GM12878 (cell line): Measurements from ENCODE around the gene ACTN2. TPM values are rescaled to one million over a fixed set of nuclear protein-coding genes. Genes with fewer than 3 reads are reported as not detected.

Experiments
- BMI1 ChIP-seq: fragments of 450-650 bp; IDR thresholded peaks from 2 replicates; pipeline ENCODE4 v1.6.1; 2016; ENCODE audit warnings: mild to moderate bottlenecking, moderate library complexity, borderline replicate concordance
- E4F1 ChIP-seq: fragments of 450-650 bp; IDR thresholded peaks from 2 replicates; pipeline ENCODE4 v1.6.1; 2018; ENCODE audit warnings: borderline replicate concordance, mild to moderate bottlenecking; ENCODE audit not compliant: partially characterized antibody
- ELK1 ChIP-seq: IDR thresholded peaks from 2 replicates; pipeline ENCODE4 v1.6.1; 2012; ENCODE audit warnings: low read depth, low read length, improper control_type of control experiment
- MLLT1 ChIP-seq: fragments of 450-650 bp; IDR thresholded peaks from 2 replicates; pipeline ENCODE4 v1.6.1; 2016; ENCODE audit warnings: mild to moderate bottlenecking
- SKIL ChIP-seq: fragments of 450-650 bp; IDR thresholded peaks from 2 replicates; pipeline ENCODE4 v1.6.1; 2017; ENCODE audit warnings: mild to moderate bottlenecking, low read depth, inconsistent platforms; ENCODE audit not compliant: poor library complexity, severe bottlenecking
- SMAD1 ChIP-seq: fragments of 450-650 bp; IDR thresholded peaks from 2 replicates; pipeline ENCODE4 v1.6.1; 2018; ENCODE audit warnings: mild to moderate bottlenecking, low read depth; ENCODE audit not compliant: partially characterized antibody
- SREBF1 ChIP-seq: IDR thresholded peaks from 2 replicates; pipeline ENCODE4 v1.6.1; 2012; ENCODE audit warnings: mild to moderate bottlenecking, low read length
- ZBTB11 ChIP-seq: fragments of 450-650 bp; formaldehyde crosslinking; IDR thresholded peaks from 2 replicates; pipeline ENCODE4 v1.5.0; 2022; ENCODE audit warnings: mild to moderate bottlenecking, missing genetic modification characterization
- ZZZ3 ChIP-seq: IDR thresholded peaks from 2 replicates; pipeline ENCODE4 v1.6.1; 2011; ENCODE audit warnings: low read depth; ENCODE audit not compliant: control insufficient read depth, insufficient read length
- polyA plus RNA-seq, 11 experiments: library from polyadenylated mRNA; depleted of rRNA in 4 of 11; unstranded in 6 of 11; stranded (reverse) in 5 of 11; fragments of >200 nt; fragmentation: Nextera tagmentation in 4 of 11; fragmentation: Illumina TruSeq in 1 of 11; extraction: Ambion mirVana in 4 of 11; extraction: Trizol in 1 of 11; gene quantifications; 1 replicate in 1 of 11; 2 replicates in 10 of 11; pipeline versions ENCODE4 v1.2.1 to v1.2.3, GENCODE V29; 2011 to 2016; ENCODE audit warnings: inconsistent platforms in 2 of 11, missing spikeins in 2 of 11, low read depth in 1 of 11
- total RNA-seq, 4 experiments: library from RNA; depleted of rRNA in 3 of 4; stranded (reverse); fragments of >200 nt in 3 of 4; fragmentation: Illumina TruSeq in 1 of 4; extraction: Trizol in 1 of 4; gene quantifications; 2 replicates each; pipeline versions ENCODE4 v1.2.1 to v1.2.3, GENCODE V29; 2013 to 2021

Gene ACTN2
- total and polyA plus RNA-seq, 10 of the 15 experiments (the other 5 are each of a cell fraction or from before 2014, with no cell fraction given), result 0.10 TPM; not detected in 9

GRCh38 chr1:236794585-236795034, 108.3 kb downstream of the ACTN2 start (continued):
- TF ChIP-seq SKIL (no peak), BMI1 (0 out of 2 replicates have a peak, but pooled peaks have one; percentile 30), E4F1 (no peak), ZZZ3 (no peak), SREBF1 (no peak), ZBTB11 (CRISPR knock-in tag) (peak; percentile 84), SMAD1 (no peak), MLLT1 (no peak), ELK1 (no peak)
